Fibroblast of skin of abdomen (primary cell): ENCODE measurements around the gene TRIO.

ENCODE experiments used
- DNase-seq: peaks from one replicate; pipeline ENCODE4 v3.0.0-alpha.2; 2013

Gene TRIO

GRCh38 chr5:14337593-14337992 is 194.5 kb downstream of the TRIO start:
- no peak for DNase-seq

- no peak for DNase-seq
Measured at GRCh38 chr5:14339468-14339867, 196.3 kb downstream of the TRIO start.

- no peak for DNase-seq
Measured at GRCh38 chr5:14341571-14342230, 198.6 kb downstream of the TRIO start.

GRCh38 chr5:14342306-14342705 is 199.2 kb downstream of the TRIO start:
- DNase-seq: no peak

GRCh38 chr5:14343376-14343775 is 200.2 kb downstream of the TRIO start:
- DNase-seq: no peak

- DNase-seq: no peak
Measured at GRCh38 chr5:14347522-14347921, 204.4 kb downstream of the TRIO start.

GRCh38 chr5:14348142-14348541 is 205.0 kb downstream of the TRIO start:
- DNase-seq: no peak

GRCh38 chr5:14349029-14349428 is 205.9 kb downstream of the TRIO start:
- no peak for DNase-seq

- no peak for DNase-seq
Measured at GRCh38 chr5:14351086-14351661, 208.0 kb downstream of the TRIO start.

- DNase-seq: peak; percentile 59
Measured at GRCh38 chr5:14351845-14352712, 208.9 kb downstream of the TRIO start.

GRCh38 chr5:14353726-14354474 is 210.8 kb downstream of the TRIO start:
- DNase-seq: no peak

- DNase-seq: no peak
Measured at GRCh38 chr5:14355391-14355790, 212.2 kb downstream of the TRIO start.

- DNase-seq: no peak
Measured at GRCh38 chr5:14356305-14356704, 213.2 kb downstream of the TRIO start.

GRCh38 chr5:14357441-14357840 is 214.3 kb downstream of the TRIO start:
- no peak for DNase-seq

- DNase-seq: no peak
Measured at GRCh38 chr5:14357851-14358250, 214.7 kb downstream of the TRIO start.

GRCh38 chr5:14358536-14358935 is 215.4 kb downstream of the TRIO start:
- no peak for DNase-seq

- no peak for DNase-seq
Measured at GRCh38 chr5:14359069-14360043, 216.2 kb downstream of the TRIO start.

- DNase-seq: no peak
Measured at GRCh38 chr5:14362491-14362890, 219.3 kb downstream of the TRIO start.

- no peak for DNase-seq
Measured at GRCh38 chr5:14364096-14364495, 221.0 kb downstream of the TRIO start.

- DNase-seq: no peak
Measured at GRCh38 chr5:14364576-14365472, 221.7 kb downstream of the TRIO start.
